ENCODE measurements around the gene STPG4.

DNA sequence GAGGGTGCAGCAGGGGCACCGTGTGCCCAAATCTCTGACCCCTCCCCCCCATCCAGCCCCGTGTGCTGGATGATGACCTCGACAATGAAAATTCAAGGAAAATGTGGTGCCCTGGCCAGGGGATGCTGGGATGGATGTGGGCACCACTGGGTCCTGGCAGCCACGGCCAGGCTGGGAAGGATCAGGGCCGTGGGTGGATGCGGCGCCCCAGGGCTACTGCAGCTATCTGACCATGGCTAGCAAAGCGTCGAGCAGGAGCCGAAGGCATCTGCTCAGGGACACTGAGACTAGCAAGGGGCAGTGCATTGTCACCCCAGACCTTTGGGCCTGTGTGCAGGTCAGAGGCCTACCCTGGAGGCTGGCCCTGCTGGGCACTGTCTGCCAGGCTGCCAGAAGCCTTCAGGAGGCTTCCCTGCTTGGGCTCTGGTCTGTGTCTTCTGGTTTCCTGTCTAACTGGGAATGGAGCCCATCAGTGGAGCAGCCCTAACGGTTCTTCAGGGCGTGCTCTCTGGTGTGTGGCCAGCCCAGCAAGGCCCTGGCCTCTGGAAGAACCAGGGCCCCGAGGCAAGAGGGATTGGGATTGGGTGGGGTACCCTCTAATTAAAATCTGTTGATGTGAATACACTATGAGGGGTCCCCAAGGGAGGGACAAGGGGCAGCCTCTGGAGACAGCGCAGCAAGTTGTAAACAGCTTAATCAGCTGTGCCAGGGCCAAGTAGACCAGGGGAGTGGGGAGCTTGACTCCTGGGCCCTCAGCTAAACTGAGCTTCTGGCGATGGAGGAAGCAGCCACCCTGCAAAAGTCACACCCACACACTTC, 98.0 kb downstream of the STPG4 start:
- TF ChIP-seq EP300 (IDR thresholded peaks at IDR 0.05; ENCODE audit: low read depth) (no peak), POLR2A (IDR thresholded peaks at IDR 0.05) (no peak), CTCF (IDR thresholded peaks at IDR 0.05) (no peak)

All from transverse colon (tissue), 3 donors.